K562 (cell line): ENCODE data around the gene RASSF7. TPM values are rescaled to one million over a fixed set of nuclear protein-coding genes. Genes with fewer than 3 reads are reported as not detected.

ENCODE experiments used
- ARID3B ChIP-seq: fragments of 250-450 bp; sonication (Bioruptor Pico); IDR thresholded peaks from 2 replicates; pipeline ENCODE4 v1.4.0; 2020; ENCODE audit warnings: borderline replicate concordance
- CHD1 ChIP-seq: fragments of 200-600 bp; sonication (generic); IDR thresholded peaks from one replicate; pipeline ENCODE4 v1.6.1; 2012; ENCODE audit warnings: mild to moderate bottlenecking, moderate library complexity, low read length, inconsistent platforms
- DIDO1 ChIP-seq: fragments of 450-650 bp; IDR thresholded peaks from 2 replicates; pipeline ENCODE4 v1.6.1; 2016; ENCODE audit warnings: low read depth, missing biosample characterization, missing genetic modification characterization
- GTF2A2 ChIP-seq: IDR thresholded peaks from 2 replicates; pipeline ENCODE4 v1.6.1; 2016; ENCODE audit warnings: mild to moderate bottlenecking, missing genetic modification characterization, missing compliant biosample characterization
- JUNB ChIP-seq: fragments of 450-650 bp; formaldehyde crosslinking; conservative IDR thresholded peaks from 2 replicates; pipeline ENCODE4 v1.4.0; 2020; ENCODE audit warnings: mild to moderate bottlenecking
- KDM4B ChIP-seq, 2 experiments: fragments of 450-650 bp in 1 of 2; sonication (generic) in 1 of 2; IDR thresholded peaks; 2 replicates each; pipeline ENCODE4 v1.6.1; 2016 to 2017; ENCODE audit warnings: borderline replicate concordance in 2 of 2, antibody characterized with exemption in 1 of 2, low read depth in 1 of 2, mild to moderate bottlenecking in 1 of 2
- KLF16 ChIP-seq: IDR thresholded peaks from 2 replicates; pipeline ENCODE4 v1.6.1; 2016; ENCODE audit warnings: antibody characterized with exemption
- LARP7 ChIP-seq: fragments of 450-650 bp; IDR thresholded peaks from 2 replicates; pipeline ENCODE4 v1.6.1; 2016
- NCOA2 ChIP-seq, 2 experiments: fragments of 450-650 bp; IDR thresholded peaks; 2 replicates each; pipeline ENCODE4 v1.6.1; 2018; ENCODE audit warnings: mild to moderate bottlenecking in 2 of 2, moderate library complexity in 1 of 2; ENCODE audit not compliant: partially characterized antibody in 2 of 2
- NFXL1 ChIP-seq: fragments of 450-650 bp; formaldehyde crosslinking; IDR thresholded peaks from 2 replicates; pipeline ENCODE4 v1.4.0; 2021; ENCODE audit warnings: mild to moderate bottlenecking
- PTTG1 ChIP-seq: fragments of 450-650 bp; IDR thresholded peaks from 2 replicates; pipeline ENCODE4 v1.6.1; 2016; ENCODE audit warnings: low read depth, mild to moderate bottlenecking, missing genetic modification characterization, missing compliant biosample characterization
- RNF219 ChIP-seq: fragments of 250-450 bp; sonication (Bioruptor Pico); IDR thresholded peaks from 2 replicates; pipeline ENCODE4 v1.5.0; 2022; ENCODE audit warnings: mild to moderate bottlenecking
- SRSF7 ChIP-seq: fragments of 200-400 bp; formaldehyde crosslinking; optimal IDR thresholded peaks from 2 replicates; pipeline ENCODE3; 2017; ENCODE audit warnings: mild to moderate bottlenecking, low read depth, low read length
- TCF3 ChIP-seq: sonication (generic); formaldehyde crosslinking; IDR thresholded peaks from 2 replicates; pipeline ENCODE4 v1.4.0; 2020; ENCODE audit warnings: mild to moderate bottlenecking, missing genetic modification reagents
- TEAD2 ChIP-seq: fragments of 450-650 bp; IDR thresholded peaks from 2 replicates; pipeline ENCODE4 v1.6.1; 2016; ENCODE audit warnings: missing genetic modification characterization, control low read depth, missing compliant biosample characterization
- TEAD4 ChIP-seq, 2 experiments: sonication (generic) in 1 of 2; formaldehyde crosslinking in 1 of 2; IDR thresholded peaks; 2 replicates each; pipeline versions ENCODE4 v1.6.1 to v1.8.0; 2012 to 2022; ENCODE audit warnings: borderline replicate concordance in 1 of 2, inconsistent platforms in 1 of 2, low read length in 1 of 2, mild to moderate bottlenecking in 1 of 2, missing genetic modification reagents in 1 of 2
- TGIF2 ChIP-seq: sonication (generic); formaldehyde crosslinking; IDR thresholded peaks from 2 replicates; pipeline ENCODE4 v1.8.1; 2022; ENCODE audit warnings: mild to moderate bottlenecking, missing genetic modification reagents, moderate library complexity
- polyA plus RNA-seq, 8 experiments: library from polyadenylated mRNA; depleted of rRNA in 4 of 8; stranded (reverse) in 5 of 8; unstranded in 3 of 8; fragments of >200 nt; fragmentation: Nextera tagmentation in 2 of 8; fragmentation: Illumina TruSeq in 1 of 8; extraction: Ambion mirVana in 2 of 8; extraction: Trizol in 1 of 8; gene quantifications; 2 replicates each; pipeline versions ENCODE4 v1.2.1 to v1.2.3, GENCODE V29; 2011 to 2014; ENCODE audit warnings: inconsistent platforms in 1 of 8, missing spikeins in 1 of 8
- total RNA-seq, 7 experiments: library from RNA; depleted of rRNA in 6 of 7; stranded (reverse); fragments of >200 nt in 6 of 7; fragmentation: Illumina TruSeq in 2 of 7; extraction: Trizol in 2 of 7; gene quantifications; 2 replicates each; pipeline versions ENCODE4 v1.2.1 to v1.2.3, GENCODE V29; 2011 to 2021; ENCODE audit warnings: low replicate concordance in 1 of 7
- TF ChIP-seq, protein P1 (sequence below): sonication (generic); formaldehyde crosslinking; IDR thresholded peaks from 2 replicates; pipeline ENCODE4 v1.8.1; 2023; ENCODE audit warnings: mild to moderate bottlenecking, missing genetic modification reagents
- TF ChIP-seq, protein P2 (sequence below): fragments of 450-650 bp; IDR thresholded peaks from 2 replicates; pipeline ENCODE4 v1.6.1; 2018; ENCODE audit warnings: mild to moderate bottlenecking, low read depth; ENCODE audit not compliant: partially characterized antibody

RASSF7 gene
- total and polyA plus RNA-seq, 9 of the 15 experiments (the other 6 are each of a cell fraction or from before 2014, with no cell fraction given): 0.41 to 45.2 (median 18.6) TPM

GRCh38 chr11:575313-575995 lies 14.7 kb downstream of the RASSF7 start (continued):
- TF ChIP-seq, protein P1, sequence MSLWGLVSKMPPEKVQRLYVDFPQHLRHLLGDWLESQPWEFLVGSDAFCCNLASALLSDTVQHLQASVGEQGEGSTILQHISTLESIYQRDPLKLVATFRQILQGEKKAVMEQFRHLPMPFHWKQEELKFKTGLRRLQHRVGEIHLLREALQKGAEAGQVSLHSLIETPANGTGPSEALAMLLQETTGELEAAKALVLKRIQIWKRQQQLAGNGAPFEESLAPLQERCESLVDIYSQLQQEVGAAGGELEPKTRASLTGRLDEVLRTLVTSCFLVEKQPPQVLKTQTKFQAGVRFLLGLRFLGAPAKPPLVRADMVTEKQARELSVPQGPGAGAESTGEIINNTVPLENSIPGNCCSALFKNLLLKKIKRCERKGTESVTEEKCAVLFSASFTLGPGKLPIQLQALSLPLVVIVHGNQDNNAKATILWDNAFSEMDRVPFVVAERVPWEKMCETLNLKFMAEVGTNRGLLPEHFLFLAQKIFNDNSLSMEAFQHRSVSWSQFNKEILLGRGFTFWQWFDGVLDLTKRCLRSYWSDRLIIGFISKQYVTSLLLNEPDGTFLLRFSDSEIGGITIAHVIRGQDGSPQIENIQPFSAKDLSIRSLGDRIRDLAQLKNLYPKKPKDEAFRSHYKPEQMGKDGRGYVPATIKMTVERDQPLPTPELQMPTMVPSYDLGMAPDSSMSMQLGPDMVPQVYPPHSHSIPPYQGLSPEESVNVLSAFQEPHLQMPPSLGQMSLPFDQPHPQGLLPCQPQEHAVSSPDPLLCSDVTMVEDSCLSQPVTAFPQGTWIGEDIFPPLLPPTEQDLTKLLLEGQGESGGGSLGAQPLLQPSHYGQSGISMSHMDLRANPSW: no peak
- TF ChIP-seq RNF219 (CRISPR knock-in tag) (no peak), GTF2A2 (no peak), CHD1 (no peak), TEAD4 (IDR thresholded peaks at IDR 0.05; ENCODE audit: low read length) (no peak), TEAD4 (CRISPR knock-in tag; IDR thresholded peaks at IDR 0.05; ENCODE audit: borderline replicate concordance) (no peak), JUNB (CRISPR knock-in tag) (no peak), NCOA2 (IDR thresholded peaks at IDR 0.05; ENCODE audit: partially characterized antibody in 2 of 2) (no peak), TEAD2 (tag) (no peak), ARID3B (CRISPR knock-in tag) (no peak), TCF3 (CRISPR knock-in tag) (no peak), SRSF7 (no peak), KLF16 (no peak), PTTG1 (tag) (no peak), LARP7 (no peak), KDM4B (IDR thresholded peaks at IDR 0.05; ENCODE audit: borderline replicate concordance in 2 of 2, low read depth in 1 of 2) (no peak), TGIF2 (CRISPR knock-in tag) (no peak), DIDO1 (no peak), NFXL1 (CRISPR knock-in tag) (no peak)
- TF ChIP-seq, protein P2, sequence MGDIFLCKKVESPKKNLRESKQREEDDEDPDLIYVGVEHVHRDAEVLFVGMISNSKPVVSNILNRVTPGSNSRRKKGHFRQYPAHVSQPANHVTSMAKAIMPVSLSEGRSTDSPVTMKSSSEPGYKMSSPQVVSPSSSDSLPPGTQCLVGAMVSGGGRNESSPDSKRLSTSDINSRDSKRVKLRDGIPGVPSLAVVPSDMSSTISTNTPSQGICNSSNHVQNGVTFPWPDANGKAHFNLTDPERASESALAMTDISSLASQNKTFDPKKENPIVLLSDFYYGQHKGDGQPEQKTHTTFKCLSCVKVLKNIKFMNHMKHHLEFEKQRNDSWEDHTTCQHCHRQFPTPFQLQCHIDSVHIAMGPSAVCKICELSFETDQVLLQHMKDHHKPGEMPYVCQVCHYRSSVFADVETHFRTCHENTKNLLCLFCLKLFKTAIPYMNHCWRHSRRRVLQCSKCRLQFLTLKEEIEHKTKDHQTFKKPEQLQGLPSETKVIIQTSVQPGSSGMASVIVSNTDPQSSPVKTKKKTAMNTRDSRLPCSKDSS: no peak
